ENCODE data around the gene PRODH.
"Not testable (repeated sequence)": the region's sequence is repeated elsewhere in the genome, so short reads cannot be mapped to it uniquely, and the experiment has no call there.

The PRODH gene

DNA sequence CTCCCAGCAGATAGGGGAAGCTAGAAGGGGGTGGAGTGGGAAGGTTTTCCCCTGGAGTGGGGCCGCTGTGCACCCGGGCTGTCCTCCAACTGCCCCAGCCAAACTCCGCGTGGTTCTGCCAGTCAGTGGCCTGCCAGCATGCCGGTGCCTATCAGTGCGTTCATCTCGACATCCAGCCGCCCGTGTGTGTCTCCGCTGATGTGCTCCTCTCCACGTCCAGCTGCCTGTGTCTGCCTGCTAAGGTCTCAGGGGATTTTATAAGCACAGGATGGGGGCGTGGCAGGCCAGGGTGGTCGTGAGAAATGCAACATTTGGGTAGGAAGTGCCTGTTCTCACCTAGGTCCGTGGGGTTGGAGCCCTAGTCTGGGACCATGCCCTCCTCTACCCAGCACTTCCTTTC is 17.0 kb upstream of the PRODH start:
- not testable (repeated sequence) for DNase-seq (ENCODE audit: low read depth)

GRCh38 chr22:18952022-18952421 is 15.9 kb upstream of the PRODH start:
- DNase-seq (ENCODE audit: low read depth), result no peak

DNA sequence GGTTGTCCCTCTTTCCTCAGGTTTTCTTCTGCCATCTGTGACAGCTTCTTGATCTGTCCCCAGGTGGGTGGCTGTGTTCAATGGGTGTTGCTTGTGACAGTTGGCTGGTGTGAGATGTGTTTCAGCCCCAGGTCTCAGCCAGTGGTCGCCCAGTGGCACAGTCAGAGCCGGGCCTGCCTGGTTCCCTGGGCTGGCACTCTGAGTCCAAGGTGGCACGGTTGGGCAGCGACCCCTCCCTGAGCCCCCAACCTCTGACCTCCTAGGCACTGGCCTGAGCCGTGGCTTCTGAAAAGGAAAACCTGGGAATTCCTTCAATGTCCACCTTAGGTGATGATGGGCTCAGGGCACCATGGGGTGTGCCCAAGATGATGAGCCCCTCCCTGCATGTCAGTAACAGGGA is 14.0 kb upstream of the PRODH start:
- no peak for DNase-seq (ENCODE audit: low read depth)

DNA sequence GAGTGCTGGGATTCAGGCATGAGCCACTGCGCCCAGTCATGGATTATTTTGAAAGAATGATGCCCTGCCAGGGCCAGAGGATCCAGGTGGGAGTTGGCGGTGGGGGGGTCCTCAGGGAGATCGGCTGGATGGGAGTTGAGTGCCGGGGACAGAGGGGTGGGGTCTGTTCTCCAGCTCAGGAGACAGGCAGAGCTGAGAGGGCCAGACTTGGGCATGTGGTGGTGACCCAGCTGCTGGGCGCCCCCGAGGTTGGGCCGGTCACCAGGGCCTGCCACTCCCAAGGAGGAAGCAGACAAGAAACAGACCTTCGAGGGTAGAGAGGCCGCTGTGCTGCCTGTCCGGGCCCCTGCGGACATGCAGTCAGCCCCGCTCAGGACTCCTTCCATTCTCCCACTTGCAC is 11.8 kb upstream of the PRODH start:
- DNase-seq (ENCODE audit: low read depth), result no peak

DNA sequence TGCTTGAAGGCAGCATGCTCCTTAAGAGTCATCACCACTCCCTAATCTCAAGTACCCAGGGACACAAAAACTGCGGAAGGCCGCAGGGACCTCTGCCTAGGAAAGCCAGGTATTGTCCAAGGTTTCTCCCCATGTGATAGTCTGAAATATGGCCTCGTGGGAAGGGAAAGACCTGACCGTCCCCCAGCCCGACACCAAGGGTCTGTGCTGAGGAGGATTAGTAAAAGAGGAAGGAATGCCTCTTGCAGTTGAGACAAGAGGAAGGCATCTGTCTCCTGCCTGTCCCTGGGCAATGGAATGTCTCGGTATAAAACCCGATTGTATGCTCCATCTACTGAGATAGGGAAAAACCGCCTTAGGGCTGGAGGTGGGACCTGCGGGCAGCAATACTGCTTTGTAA is 11.0 kb upstream of the PRODH start:
- not testable (repeated sequence) for DNase-seq (ENCODE audit: low read depth)

DNA sequence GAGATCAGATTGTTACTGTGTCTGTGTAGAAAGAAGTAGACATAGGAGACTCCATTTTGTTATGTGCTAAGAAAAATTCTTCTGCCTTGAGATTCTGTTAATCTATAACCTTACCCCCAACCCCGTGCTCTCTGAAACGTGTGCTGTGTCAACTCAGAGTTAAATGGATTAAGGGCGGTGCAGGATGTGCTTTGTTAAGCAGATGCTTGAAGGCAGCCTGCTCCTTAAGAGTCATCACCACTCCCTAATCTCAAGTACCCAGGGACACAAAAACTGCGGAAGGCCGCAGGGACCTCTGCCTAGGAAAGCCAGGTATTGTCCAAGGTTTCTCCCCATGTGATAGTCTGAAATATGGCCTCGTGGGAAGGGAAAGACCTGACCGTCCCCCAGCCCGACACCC is 2.6 kb upstream of the PRODH start:
- not testable (repeated sequence) for DNase-seq (ENCODE audit: low read depth)

DNA sequence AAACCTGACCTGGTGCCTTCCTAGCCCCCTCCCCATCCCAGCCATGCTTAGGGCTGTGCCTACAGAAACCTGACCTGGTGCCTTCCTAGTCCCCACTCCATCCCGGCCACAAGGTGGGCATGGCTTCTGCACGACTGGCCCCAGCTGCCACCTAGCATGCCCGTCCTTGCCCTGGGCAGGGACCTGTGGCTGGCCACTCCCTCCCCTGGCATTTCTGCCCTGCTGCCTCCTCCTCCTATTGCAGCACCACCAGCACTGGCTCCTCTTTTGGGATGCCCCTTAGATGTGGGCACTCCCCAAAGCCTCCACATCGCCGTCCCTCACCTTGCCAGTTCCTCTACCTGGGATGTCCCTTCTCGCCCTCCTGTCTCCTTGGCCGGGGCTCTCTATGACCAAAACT is 1.4 kb downstream of the PRODH start:
- DNase-seq (ENCODE audit: low read depth), result not testable (repeated sequence)

DNA sequence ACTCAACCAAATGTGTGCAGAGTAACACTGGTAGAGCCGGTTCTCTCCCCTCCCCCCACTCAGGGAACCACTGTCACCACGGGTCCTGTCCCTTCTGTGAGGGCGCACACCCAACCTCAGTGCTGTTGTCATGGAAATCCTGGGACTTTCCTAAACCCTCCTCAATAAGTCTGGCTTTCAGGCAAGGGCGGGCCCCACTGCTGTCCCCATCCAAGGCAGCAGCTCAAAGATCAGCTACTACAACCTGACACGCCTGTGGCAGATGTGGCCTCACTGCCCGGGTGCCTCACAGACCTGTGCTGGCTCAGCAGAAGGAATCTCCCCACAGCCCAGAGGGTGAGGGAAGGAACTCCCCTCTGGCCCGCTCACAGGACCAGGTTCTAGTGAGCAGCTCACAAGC is 2.2 kb downstream of the PRODH start:
- DNase-seq (ENCODE audit: low read depth), result no peak

DNA sequence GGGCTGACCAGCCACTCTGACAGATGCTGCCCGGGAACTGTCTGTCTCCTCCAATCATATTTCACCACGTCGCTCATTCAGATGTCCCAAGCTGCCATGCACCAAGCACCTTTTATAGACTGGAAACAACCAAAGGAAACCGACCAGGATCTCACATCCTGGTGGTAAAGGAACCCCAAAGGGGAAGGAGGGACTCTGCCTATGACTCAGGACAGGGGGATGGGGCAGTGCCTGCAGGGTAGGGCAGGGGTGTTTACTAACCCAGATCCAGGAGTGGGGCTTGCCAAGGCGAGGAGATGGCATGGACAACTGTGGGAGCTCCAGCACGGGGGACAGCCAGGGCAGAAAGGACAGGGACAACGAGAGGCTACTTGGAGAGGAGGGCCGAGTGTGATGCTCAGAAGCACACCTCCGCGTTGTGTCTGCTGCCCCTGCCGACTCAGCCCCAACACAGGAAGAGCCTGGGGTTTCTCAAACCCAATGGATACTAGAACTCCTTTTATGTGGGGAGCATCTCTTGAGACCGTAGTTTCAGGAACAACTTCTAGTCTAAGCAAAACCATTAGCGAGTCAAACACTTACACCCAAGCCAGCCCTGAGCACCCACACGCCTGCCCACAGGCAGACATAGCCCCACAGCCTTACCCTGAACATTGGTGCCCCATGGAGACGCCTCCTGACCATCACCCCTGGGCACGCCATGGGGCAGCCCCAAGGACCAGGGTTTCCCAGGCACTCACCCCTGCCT is 4.0 kb downstream of the PRODH start:
- no peak for DNase-seq (ENCODE audit: low read depth)

- DNase-seq (ENCODE audit: low read depth), result no peak
Observed at GRCh38 chr22:18929459-18929858, 6.6 kb downstream of the PRODH start.

DNA sequence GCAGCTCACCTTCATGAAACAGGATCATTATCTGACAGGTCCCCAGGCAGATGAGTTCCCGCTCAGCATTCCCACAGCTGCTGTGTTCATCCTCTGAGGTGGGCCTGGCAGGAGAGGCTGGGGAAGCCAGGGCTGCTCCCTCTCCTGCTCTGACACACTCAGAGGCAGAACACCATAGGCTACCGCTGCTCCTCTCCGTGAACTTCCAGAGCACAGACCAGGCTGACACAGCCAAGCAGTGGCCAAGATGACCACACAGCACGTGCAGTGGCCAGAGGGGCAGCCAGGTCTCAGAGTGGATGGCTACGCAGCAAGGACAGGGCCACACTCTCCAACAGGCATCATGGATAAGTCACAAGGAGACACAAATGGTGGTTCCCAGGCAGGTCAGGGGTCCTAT is 8.5 kb downstream of the PRODH start:
- no peak for DNase-seq (ENCODE audit: low read depth)

DNA sequence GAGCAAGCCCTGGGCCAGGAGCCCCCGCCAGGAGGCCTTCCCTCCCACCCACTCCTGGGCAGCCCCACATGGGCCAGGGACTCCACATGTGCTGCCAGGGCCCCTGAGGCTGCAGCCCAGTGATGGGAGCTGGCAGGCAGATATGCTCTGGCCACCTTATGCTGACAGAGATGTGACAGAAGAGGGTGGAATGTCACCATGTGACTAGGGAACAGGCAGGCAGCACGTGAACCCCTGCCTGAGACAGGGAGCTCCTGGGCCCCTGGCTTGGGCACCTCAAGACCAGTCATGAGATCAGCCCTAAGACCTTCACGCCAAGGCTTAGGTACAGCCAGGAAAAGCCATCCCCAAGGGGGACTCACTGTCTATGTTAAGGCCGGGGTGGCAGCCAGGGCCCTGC is 9.1 kb downstream of the PRODH start:
- DNase-seq (ENCODE audit: low read depth), result no peak

DNA sequence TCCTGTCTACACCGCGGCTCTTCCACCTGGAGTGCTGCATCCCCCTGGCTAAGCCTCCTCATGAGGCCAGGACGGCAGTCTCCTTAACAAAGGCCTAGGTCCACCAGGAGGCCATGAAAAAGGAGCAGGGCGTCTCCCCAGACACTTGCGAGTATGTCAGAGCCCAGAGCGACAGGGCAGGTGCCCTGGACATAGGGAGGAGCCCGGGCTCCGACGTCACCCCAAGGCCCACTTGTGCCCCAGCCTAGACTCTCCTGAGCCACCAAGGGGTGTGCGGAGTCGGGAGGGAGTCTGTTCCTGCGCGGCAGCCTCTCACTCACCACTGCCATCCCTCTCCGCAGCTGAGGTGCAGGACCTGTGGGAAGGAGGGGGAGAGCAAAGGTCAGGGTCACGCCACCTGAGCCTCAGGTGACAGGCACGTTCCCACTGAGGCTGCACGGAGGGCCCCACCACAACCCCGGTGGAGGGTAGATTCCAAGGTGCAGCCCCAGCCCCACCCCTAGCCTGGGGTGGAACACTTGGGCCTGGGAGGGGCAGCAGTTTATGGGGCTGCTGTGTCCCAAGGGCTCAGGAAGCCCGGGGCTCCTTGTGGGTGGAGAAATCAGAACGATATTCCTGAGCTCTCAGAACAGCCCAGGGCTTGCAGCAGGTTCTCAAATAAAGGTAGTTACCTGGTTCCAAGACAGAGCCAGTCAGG is 10.6 kb downstream of the PRODH start:
- no peak for DNase-seq (ENCODE audit: low read depth)

GRCh38 chr22:18920257-18920902 is 15.7 kb downstream of the PRODH start:
- DNase-seq (ENCODE audit: low read depth), result not testable (repeated sequence)

DNA sequence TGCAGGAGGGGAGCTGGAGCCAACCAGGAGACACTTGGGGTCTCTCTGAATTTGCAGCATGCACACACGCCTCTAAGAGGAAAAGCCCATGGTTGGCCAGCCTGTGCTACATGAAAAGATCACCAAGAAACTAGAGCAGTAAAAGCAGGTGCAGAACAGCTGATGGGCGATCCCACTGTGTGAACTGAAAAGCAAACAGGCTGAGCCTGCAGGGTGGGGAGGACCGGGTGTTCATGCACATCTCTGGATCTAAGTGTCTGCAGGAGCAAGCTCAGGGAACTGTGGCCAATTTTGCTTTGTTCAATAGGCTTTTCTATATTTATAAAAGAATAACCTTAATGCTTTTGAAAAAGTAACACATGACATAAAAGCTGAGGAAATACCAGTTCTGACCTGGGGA is 18.3 kb downstream of the PRODH start:
- DNase-seq (ENCODE audit: low read depth), result not testable (repeated sequence)

GRCh38 chr22:18915550-18915949 is 20.5 kb downstream of the PRODH start:
- not testable (repeated sequence) for DNase-seq (ENCODE audit: low read depth)

DNA sequence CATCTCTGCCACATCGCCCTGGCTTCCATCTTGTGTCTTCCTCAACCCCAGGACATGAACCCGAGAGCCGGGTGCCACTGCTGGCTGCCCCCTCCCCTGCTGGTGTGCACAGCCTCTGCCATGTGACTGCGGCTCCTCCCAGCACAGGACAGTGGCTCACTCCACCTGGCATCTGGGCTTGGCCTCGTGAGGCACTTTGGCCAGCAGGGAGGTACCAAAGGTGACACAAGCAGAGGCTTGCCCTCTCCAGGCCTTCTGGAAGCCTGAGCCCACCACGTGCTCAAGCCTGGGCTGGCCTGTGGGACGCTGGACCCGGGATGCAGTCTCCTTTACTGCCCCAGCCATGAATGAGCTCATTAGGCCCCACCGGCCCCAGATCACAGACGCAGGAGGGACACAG is 21.5 kb downstream of the PRODH start:
- DNase-seq (ENCODE audit: low read depth), result not testable (repeated sequence)

DNA sequence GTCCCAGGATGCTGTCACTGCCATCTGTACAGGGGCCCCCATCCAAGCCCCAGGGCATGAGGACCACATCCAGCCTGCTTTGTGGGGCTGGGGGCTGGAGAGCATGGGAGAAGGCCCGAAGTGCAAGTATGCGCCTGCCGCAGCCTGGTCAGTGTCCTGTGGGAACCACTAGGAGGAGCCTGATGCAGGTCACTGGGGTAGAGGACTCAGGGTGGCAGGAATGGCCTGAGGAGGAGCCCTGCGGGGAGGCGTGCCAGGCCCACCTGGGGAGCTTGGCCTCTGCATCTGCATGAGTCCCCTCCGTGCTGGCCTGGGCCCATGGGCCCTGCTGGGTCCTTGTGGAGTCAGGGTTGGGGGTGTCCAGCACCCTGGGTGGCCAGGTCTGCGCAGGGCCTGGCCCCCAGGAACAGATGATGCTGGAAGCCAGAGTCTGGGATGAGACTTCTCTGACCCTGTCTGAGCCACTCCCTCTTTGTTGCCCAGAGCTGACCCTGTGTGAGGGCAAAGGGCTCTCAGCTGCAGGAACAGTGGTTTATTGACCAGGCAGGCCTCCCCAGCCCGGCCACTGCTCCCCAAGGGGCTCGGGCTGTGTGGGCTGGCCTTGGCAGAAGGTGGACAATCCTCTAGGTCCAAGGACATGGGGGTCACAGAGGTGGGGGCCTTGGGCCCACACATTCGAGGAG is 23.7 kb downstream of the PRODH start:
- not testable (repeated sequence) for DNase-seq (ENCODE audit: low read depth)

DNA sequence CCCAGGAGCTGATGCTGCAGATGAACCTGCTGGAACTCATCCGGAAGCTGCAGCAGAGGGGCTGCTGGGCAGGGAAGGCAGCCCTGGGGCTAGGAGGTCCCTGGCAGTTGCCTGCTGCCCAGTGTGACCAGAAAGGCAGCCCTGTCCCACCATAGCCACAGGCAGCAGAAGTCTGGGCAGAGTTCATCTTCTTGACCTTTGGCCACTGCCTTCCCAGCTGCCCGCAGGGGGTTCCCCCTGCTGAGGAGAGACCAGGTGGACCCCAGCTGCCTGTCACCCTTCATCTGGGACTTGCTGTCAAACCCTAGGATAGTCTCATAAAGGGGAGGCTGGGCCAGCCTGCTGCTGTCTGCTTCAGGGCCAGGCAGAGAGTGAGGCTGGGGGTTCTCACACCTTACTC is 24.6 kb downstream of the PRODH start:
- not testable (repeated sequence) for DNase-seq (ENCODE audit: low read depth)

GRCh38 chr22:18909556-18909955 is 26.5 kb downstream of the PRODH start:
- no peak for DNase-seq (ENCODE audit: low read depth)

- DNase-seq (ENCODE audit: low read depth), result no peak
Observed at GRCh38 chr22:18906896-18907295, 29.2 kb downstream of the PRODH start.

- DNase-seq (ENCODE audit: low read depth), result not testable (repeated sequence)
Observed at GRCh38 chr22:18906410-18906745, 29.7 kb downstream of the PRODH start.
